Esophagus muscularis mucosa (tissue), 3 donors: ENCODE measurements around the gene RUFY1.

Experiments used
- CTCF ChIP-seq, 3 experiments: fragments of 200-600 bp in 2 of 3; fragments of 450-650 bp in 1 of 3; sonication (generic) in 2 of 3; IDR thresholded peaks; one replicate each; pipeline ENCODE4 v1.5.1; 2017 to 2019; ENCODE audit warnings: antibody characterized with exemption in 3 of 3, mild to moderate bottlenecking in 2 of 3, moderate library complexity in 1 of 3
- POLR2A ChIP-seq: fragments of 450-650 bp; IDR thresholded peaks from one replicate; pipeline ENCODE4 v1.6.1; 2017; ENCODE audit warnings: antibody characterized with exemption, moderate library complexity, mild to moderate bottlenecking, low read depth
- POLR2AphosphoS5 ChIP-seq, 2 donors: sonication (generic); formaldehyde crosslinking; IDR thresholded peaks; one replicate each; pipeline ENCODE4 v1.6.1; 2017; ENCODE audit warnings: antibody characterized with exemption in 2 of 2

- no peak for TF ChIP-seq POLR2A
- TF ChIP-seq CTCF (IDR thresholded peaks at IDR 0.05): no peak
- TF ChIP-seq POLR2AphosphoS5 (IDR thresholded peaks at IDR 0.05): no peak
Measured at GRCh38 chr5:179596421-179596820, 46.1 kb downstream of the RUFY1 start.
